AG09309 (cell line): ENCODE data around the gene DDAH1.

Source experiments
- DNase-seq: peaks from one replicate; pipeline ENCODE4 v3.0.0-alpha.2; 2010; ENCODE audit warnings: low read depth
- H3K4me3 ChIP-seq: 2 replicates; pipeline ENCODE4 v1.5.1; 2011; ENCODE audit warnings: mild to moderate bottlenecking, low read depth, low read length, moderate library complexity; ENCODE audit not compliant: control insufficient read depth
- CTCF ChIP-seq: IDR thresholded peaks from 2 replicates; pipeline ENCODE4 v1.5.1; 2011; ENCODE audit warnings: mild to moderate bottlenecking, low read depth, low read length, inconsistent platforms; ENCODE audit not compliant: insufficient read depth, control insufficient read depth; ENCODE audit errors: missing control alignments

The DDAH1 gene

GRCh38 chr1:85332575-85332974 is 132.4 kb downstream of the DDAH1 start:
- no peak for DNase-seq
- TF ChIP-seq CTCF, result no peak
- H3K4me3 ChIP-seq, result no peak overlapping the region

- no peak overlapping the region for H3K4me3 ChIP-seq
- TF ChIP-seq CTCF, result no peak
- peak; percentile 97 for DNase-seq
Measured at GRCh38 chr1:85330711-85331290, 134.2 kb downstream of the DDAH1 start.

- TF ChIP-seq CTCF, result no peak
- H3K4me3 ChIP-seq, result no peak overlapping the region
- DNase-seq, result peak; percentile 83
Measured at GRCh38 chr1:85330214-85330631, 134.7 kb downstream of the DDAH1 start.

- H3K4me3 ChIP-seq, result no peak overlapping the region
- DNase-seq, result peak; percentile 94
- TF ChIP-seq CTCF, result no peak
Measured at GRCh38 chr1:85328713-85329397, 136.1 kb downstream of the DDAH1 start.

GRCh38 chr1:85327759-85328158 is 137.2 kb downstream of the DDAH1 start:
- no peak for DNase-seq
- H3K4me3 ChIP-seq, result no peak overlapping the region
- no peak for TF ChIP-seq CTCF

- TF ChIP-seq CTCF, result no peak
- H3K4me3 ChIP-seq, result no peak overlapping the region
- DNase-seq, result no peak
Measured at GRCh38 chr1:85326851-85327250, 138.1 kb downstream of the DDAH1 start.

- H3K4me3 ChIP-seq, result no peak overlapping the region
- DNase-seq, result no peak
- TF ChIP-seq CTCF, result no peak
Measured at GRCh38 chr1:85326336-85326735, 138.6 kb downstream of the DDAH1 start.
